ENCODE results near the gene RDH16.

DNA sequence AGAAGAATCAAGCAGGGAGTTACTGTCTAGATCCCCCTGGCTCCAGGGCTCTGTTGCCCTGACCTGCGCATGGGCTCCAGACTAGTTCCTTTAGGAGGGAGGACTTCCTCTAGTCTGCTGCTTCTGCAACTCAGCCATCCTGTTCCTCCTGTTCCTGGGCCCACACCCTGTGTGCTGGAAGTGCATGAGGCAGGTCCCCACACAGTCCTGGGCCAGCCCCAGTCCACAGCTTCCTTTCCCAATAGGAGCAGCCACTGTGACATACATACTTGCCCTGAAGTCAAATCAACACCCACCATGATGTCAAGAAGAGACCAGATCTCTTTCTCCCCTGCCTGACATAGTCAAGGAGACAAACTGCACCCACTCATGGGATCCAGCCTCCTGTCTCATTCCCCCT, 24.5 kb downstream of the RDH16 start:
- TF ChIP-seq, protein P1, sequence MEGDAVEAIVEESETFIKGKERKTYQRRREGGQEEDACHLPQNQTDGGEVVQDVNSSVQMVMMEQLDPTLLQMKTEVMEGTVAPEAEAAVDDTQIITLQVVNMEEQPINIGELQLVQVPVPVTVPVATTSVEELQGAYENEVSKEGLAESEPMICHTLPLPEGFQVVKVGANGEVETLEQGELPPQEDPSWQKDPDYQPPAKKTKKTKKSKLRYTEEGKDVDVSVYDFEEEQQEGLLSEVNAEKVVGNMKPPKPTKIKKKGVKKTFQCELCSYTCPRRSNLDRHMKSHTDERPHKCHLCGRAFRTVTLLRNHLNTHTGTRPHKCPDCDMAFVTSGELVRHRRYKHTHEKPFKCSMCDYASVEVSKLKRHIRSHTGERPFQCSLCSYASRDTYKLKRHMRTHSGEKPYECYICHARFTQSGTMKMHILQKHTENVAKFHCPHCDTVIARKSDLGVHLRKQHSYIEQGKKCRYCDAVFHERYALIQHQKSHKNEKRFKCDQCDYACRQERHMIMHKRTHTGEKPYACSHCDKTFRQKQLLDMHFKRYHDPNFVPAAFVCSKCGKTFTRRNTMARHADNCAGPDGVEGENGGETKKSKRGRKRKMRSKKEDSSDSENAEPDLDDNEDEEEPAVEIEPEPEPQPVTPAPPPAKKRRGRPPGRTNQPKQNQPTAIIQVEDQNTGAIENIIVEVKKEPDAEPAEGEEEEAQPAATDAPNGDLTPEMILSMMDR (conservative IDR thresholded peaks at IDR 0.05), result no peak
- no peak for TF ChIP-seq ZFX (IDR thresholded peaks at IDR 0.05)

Data from C4-2B (cell line).